NT2/D1 (cell line): Measurements from ENCODE around the gene AMH.

Experiments
- SUZ12 ChIP-seq: IDR thresholded peaks from 2 replicates; pipeline ENCODE4 v1.6.1; 2011; ENCODE audit not compliant: insufficient read length, insufficient read depth; ENCODE audit errors: extremely low read depth
- YY1 ChIP-seq: IDR thresholded peaks from 2 replicates; pipeline ENCODE4 v1.6.1; 2011; ENCODE audit not compliant: insufficient read length, insufficient read depth
- ZNF274 ChIP-seq: IDR thresholded peaks from 2 replicates; pipeline ENCODE4 v1.6.1; 2011; ENCODE audit warnings: mild to moderate bottlenecking, low read depth, low read length

DNA sequence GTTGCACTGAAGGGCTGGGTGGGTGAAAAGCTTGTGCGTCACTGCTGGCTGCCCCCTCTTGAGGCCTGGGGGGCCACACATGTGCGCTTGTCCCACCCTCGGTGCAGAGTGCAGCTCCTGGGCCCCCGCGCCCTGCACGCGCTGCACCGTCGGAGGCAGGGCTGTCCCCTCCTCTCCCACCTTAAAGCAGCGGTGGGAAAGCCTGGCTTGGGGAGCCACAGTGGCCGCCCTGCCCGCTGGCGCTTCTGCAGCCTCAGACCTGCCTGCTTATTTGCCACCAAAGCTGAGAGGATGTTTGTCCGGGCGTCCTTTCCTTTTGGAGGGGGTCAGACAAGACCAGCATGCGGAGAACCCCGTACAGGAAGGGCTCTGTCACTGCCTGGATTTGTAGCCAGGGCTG lies 39.7 kb upstream of the AMH start:
- TF ChIP-seq ZNF274 (no peak), YY1 (no peak), SUZ12 (no peak)
